Brain microvascular endothelial cell (primary cell): ENCODE results near the gene TEKTIP1.

Experiments used
- DNase-seq: peaks from one replicate; pipeline ENCODE4 v3.0.0-alpha.2; 2020
- H3K27ac ChIP-seq: fragments of 250-450 bp; sonication (Bioruptor Pico); 2 replicates; pipeline ENCODE4 v1.5.1; 2020; ENCODE audit warnings: mild to moderate bottlenecking, moderate library complexity
- H3K27me3 ChIP-seq: fragments of 250-450 bp; sonication (Bioruptor Pico); replicated peaks from 2 replicates; pipeline ENCODE4 v1.5.1; 2020; ENCODE audit warnings: mild to moderate bottlenecking
- H3K36me3 ChIP-seq: fragments of 250-450 bp; sonication (Bioruptor Pico); replicated peaks from 2 replicates; pipeline ENCODE4 v1.5.1; 2020; ENCODE audit warnings: mild to moderate bottlenecking
- H3K4me3 ChIP-seq: 2 replicates; pipeline ENCODE4 v1.5.1; 2011; ENCODE audit warnings: low read depth, mild to moderate bottlenecking, control low read depth, low read length, moderate library complexity
- CTCF ChIP-seq: IDR thresholded peaks from 2 replicates; pipeline ENCODE4 v1.5.1; 2011; ENCODE audit warnings: low read depth, mild to moderate bottlenecking, moderate library complexity, low read length, control low read depth, inconsistent platforms; ENCODE audit errors: missing control alignments
- in situ Hi-C: cut with HindIII; loops from 2 replicates; pipeline ENCODE4 v1.10.0; 2017; ENCODE audit warnings: low sequenced_read_pairs, low pct_ligation_motif_present

Gene TEKTIP1

GRCh38 chr19:3515891-3516422 lies 23.0 kb upstream of the TEKTIP1 start:
- H3K27me3 ChIP-seq, result no peaks in the 10 kb centered on the region
- H3K4me3 ChIP-seq, result no peak overlapping the region
- no peak for DNase-seq
- no peak overlapping the region for H3K27ac ChIP-seq
- H3K36me3 ChIP-seq, result peaks cover under 1% of the 10 kb centered on the region
- in situ Hi-C loops, result no loop called here
- no peak for TF ChIP-seq CTCF

- Histone ChIP-seq H3K27me3 (no peaks in the 10 kb centered on the region), H3K36me3 (no peaks in the 10 kb centered on the region), H3K27ac (no peak overlapping the region), H3K4me3 (no peak overlapping the region)
- in situ Hi-C loops, result no loop called here
- no peak for TF ChIP-seq CTCF
- no peak for DNase-seq
Observed at GRCh38 chr19:3516675-3517207, 22.2 kb upstream of the TEKTIP1 start.

GRCh38 chr19:3517638-3518037 lies 21.3 kb upstream of the TEKTIP1 start:
- no peak for DNase-seq
- TF ChIP-seq CTCF, result no peak
- no peak overlapping the region for H3K4me3 ChIP-seq
- no peaks in the 10 kb centered on the region for H3K36me3 ChIP-seq
- in situ Hi-C loops, result no loop called here
- no peaks in the 10 kb centered on the region for H3K27me3 ChIP-seq
- no peak overlapping the region for H3K27ac ChIP-seq

GRCh38 chr19:3518255-3518654 lies 20.7 kb upstream of the TEKTIP1 start:
- no peak for DNase-seq
- Histone ChIP-seq H3K36me3 (peaks cover 2% of the 10 kb centered on the region), H3K27ac (no peak overlapping the region), H3K27me3 (no peaks in the 10 kb centered on the region), H3K4me3 (no peak overlapping the region)
- in situ Hi-C loops, result no loop called here
- no peak for TF ChIP-seq CTCF

GRCh38 chr19:3518659-3519058 lies 20.3 kb upstream of the TEKTIP1 start:
- Histone ChIP-seq H3K27ac (no peak overlapping the region), H3K4me3 (no peak overlapping the region), H3K27me3 (no peaks in the 10 kb centered on the region), H3K36me3 (peaks cover 6% of the 10 kb centered on the region)
- DNase-seq, result no peak
- in situ Hi-C loops, result no loop called here
- TF ChIP-seq CTCF, result no peak

GRCh38 chr19:3519126-3519525 lies 19.8 kb upstream of the TEKTIP1 start:
- no peak overlapping the region for H3K4me3 ChIP-seq
- DNase-seq, result no peak
- H3K36me3 ChIP-seq, result peaks cover 9% of the 10 kb centered on the region
- no peaks in the 10 kb centered on the region for H3K27me3 ChIP-seq
- in situ Hi-C loops, result no loop called here
- no peak overlapping the region for H3K27ac ChIP-seq
- TF ChIP-seq CTCF, result no peak
